ENCODE data around the gene C22orf31.

Gene C22orf31

GRCh38 chr22:29029202-29030000, 32.2 kb downstream of the C22orf31 start:
- no peak for DNase-seq (ENCODE audit: low read depth)

GRCh38 chr22:29028468-29028867, 33.2 kb downstream of the C22orf31 start:
- no peak for DNase-seq (ENCODE audit: low read depth)

GRCh38 chr22:29026579-29026978, 35.1 kb downstream of the C22orf31 start:
- no peak for DNase-seq (ENCODE audit: low read depth)

- DNase-seq (ENCODE audit: low read depth) = no peak
Measured at GRCh38 chr22:29023172-29023796, 38.3 kb downstream of the C22orf31 start.

- no peak for DNase-seq (ENCODE audit: low read depth)
Measured at GRCh38 chr22:29022101-29022817, 39.4 kb downstream of the C22orf31 start.

- DNase-seq (ENCODE audit: low read depth) = no peak
Measured at GRCh38 chr22:29018293-29019189, 43.1 kb downstream of the C22orf31 start.

GRCh38 chr22:29016067-29016938, 45.3 kb downstream of the C22orf31 start:
- no peak for DNase-seq (ENCODE audit: low read depth)

GRCh38 chr22:29014773-29015172, 46.9 kb downstream of the C22orf31 start:
- DNase-seq (ENCODE audit: low read depth) = no peak

GRCh38 chr22:29014293-29014692, 47.3 kb downstream of the C22orf31 start:
- DNase-seq (ENCODE audit: low read depth) = no peak

GRCh38 chr22:29012952-29013351, 48.7 kb downstream of the C22orf31 start:
- DNase-seq (ENCODE audit: low read depth) = no peak

GRCh38 chr22:29012101-29012433, 49.6 kb downstream of the C22orf31 start:
- DNase-seq (ENCODE audit: low read depth) = no peak

- no peak for DNase-seq (ENCODE audit: low read depth)
Measured at GRCh38 chr22:29011240-29012100, 50.2 kb downstream of the C22orf31 start.

- DNase-seq (ENCODE audit: low read depth) = no peak
Measured at GRCh38 chr22:29009148-29009547, 52.5 kb downstream of the C22orf31 start.
